Measurements from ENCODE around the gene FCRL6.

FCRL6 gene

DNA sequence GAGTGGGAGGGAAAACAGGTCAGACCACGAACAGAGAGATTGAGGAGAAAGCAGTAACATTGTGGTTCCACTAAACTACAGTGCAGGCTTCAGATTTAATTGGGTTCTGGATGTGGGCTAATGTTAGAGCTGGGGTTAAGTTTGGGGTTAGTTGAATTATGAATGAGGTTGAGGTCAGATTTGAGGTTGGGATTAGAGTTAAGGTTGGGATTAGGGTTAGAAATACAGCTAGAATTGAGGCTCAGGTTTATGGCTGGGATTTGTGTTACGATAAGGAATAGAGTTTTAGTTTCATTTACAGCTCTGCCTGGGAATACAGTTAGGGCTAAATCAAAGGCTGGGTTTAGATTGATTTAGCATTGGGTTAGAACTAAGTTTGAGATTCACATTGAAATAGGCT lies 62.1 kb downstream of the FCRL6 start:
- no peak for DNase-seq
